NCI-H187 (cell line): ENCODE measurements around the gene BNC2.

Source experiments
- DNase-seq, 2 experiments: peaks; one replicate each; lab custom pipeline; 2025; lab: John Stamatoyannopoulos, UW

BNC2 gene

DNA sequence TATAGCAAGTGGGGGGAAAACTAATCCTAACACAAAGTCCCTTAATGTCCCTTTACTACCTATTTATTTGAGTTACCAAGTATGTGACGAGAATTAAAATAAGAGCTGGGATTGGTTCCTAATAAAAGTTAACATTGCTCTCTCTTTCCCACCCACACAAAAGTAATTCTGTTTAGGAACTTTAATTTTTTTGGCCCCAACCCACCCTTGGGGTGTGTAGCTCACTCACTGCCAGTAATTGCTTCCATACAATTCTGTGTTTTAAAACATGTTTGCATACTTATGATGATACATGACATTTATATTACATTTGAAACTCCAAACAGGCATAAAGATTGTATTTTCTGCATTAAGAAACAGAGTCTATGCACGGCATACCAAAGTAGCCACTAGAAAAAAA lies 106.5 kb downstream of the BNC2 start:
- no peak for DNase-seq

DNA sequence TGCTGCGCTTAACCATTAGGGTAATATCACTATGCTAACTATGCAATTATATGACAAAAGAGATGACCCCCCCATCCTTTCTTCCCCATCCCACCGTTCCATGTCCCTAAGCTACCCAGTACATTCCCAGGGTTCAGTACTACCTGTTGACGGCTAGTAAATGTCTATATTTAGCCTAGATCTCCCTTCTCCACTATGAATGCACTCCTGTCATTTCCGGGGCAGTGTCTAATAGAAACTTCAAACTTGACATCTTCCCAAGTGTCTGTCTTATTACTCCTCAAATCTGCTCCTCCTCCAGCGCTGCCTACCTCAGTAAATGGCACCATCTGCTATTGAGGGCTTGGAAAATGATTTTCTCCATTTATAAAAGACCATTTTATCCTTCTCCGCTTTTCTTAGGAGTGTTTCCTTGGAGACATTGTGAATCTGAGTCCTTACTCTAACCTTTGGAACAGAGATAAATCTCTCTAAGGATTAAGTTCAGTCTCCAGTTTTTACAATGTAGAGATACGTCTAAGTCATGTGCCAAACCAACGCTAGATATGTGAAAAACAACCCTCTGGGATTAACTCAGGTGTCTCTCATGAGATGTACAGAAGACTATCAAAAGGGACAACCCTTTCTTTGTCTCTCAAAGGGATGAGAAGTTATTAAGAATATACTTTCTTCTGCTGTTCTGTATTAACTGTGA lies 114.9 kb downstream of the BNC2 start:
- DNase-seq: no peak

DNA sequence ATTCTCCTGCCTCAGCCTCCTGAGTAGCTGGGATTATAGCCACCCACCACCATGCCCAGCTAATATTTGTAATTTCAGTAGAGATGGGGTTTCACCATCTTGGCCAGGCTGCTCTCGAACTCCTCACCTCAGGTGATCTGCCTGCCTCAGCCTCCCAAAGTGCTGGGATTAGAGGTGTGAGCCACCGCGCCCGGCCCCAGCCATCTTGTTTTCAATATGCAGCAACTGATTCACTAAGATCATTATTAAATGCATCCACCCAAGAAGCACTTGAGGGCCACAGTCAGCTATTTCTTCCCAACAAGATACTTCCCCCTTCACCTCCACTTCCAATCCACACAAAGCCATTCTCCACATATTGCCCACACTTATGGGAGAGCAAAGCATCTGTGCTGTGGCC lies 115.8 kb downstream of the BNC2 start:
- no peak for DNase-seq

DNA sequence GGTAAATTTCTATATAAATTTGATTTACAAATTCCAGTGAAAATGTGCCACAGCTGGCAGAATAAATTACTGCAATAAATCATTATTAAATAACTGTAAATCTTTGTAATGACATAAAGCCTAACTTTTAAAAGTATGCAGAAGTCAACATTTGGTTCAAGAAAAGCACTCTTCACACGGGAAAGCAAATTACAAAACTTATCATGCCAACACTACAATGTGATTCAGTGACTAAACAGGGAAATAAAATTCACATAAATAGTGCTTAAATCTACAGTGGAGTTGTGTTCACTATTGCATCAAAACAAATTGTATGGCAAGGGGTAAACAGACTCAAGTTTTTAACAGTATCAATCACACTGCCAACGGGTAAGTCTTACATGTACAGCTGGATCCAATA lies 117.2 kb downstream of the BNC2 start:
- DNase-seq: no peak

DNA sequence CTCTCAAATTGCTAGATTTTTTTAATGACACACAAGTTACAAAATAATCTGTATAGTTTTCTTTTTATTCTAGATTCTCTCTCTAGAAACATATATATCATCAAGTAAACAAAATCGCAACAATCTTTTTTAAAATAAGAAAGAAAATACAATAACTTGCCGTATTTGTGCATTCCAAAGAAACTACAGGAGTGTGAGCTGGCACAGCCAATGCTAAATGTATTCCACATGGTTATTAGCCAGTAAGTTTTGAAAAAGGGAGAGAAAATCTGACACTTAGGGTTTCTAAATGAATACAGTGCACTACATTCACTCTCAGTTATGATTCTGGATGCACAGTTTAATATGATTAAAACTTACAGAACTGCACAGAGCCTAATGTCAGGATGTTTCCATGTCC lies 117.9 kb downstream of the BNC2 start:
- no peak for DNase-seq

DNA sequence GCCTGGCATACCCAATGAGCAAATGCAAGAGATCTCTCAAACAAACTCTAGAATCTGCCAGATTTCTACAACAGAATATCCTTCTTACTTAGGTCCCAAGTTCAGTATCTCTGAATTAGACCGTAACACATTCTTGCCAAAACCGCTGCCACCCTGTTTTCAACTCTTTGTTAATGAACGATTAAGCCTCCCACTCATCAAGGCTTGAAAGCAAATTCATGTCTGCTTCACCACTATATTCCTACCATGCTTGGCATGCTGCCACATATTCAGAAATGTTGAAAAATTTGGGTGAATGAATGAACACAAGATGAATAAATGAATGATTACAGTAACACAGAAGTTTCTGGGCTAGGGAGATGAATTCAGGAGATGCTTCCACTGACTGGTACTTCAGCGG lies 119.9 kb downstream of the BNC2 start:
- DNase-seq: no peak

DNA sequence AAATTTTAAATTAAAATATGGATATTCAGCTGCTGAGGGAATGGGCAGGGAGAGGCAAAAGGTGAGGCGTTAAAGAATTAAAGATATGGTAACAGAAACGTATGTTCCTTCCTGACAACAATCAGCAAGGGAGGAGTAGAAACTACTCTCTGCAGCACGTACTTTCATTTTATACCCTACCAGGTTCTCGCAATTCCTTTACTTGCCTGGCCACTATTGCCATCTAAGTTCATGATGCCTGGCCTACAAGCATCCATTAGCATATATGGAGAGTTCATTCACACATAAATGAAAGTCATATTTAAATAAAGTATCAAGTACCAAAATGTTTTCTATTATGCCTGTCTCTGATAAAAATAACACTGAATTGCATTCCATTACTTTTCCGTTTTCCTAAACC lies 125.1 kb downstream of the BNC2 start:
- DNase-seq: no peak

DNA sequence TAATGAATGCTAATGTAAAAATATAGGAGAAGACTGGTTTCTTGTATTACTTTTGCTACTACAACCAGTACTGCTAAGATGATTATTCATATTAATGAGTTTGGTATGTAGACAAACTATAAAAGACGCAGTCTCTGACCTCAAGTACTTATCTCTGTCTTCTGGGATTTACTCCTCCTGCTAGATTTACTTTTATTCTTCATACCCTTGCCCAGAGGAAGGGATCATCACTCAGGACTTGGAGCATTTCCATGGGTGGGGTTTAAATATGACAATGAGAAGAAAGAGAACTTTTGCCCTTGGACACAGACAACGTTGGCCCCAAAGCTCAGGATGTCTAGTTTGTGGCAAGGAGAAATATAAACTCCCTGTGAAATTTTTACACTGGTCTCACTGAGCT lies 126.1 kb downstream of the BNC2 start:
- no peak for DNase-seq

DNA sequence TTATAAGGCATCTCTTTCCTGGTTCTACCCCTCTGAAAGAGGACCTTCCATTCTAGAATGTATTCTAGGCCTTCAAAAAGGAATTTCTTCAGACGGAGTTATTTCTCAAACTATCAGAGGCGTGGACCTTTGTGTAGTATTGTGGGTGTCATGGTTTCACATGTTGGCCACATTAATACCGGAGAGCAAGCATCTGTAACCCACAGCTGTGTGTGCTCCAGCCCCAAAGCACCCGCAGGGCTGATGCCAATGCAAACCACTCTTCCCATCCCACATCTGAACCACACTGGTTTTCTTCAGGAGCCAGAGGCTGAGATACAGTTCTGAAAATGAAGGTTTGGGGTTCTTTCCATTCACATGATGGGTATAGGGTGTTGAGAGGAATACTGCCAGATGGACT lies 127.1 kb downstream of the BNC2 start:
- DNase-seq: no peak

DNA sequence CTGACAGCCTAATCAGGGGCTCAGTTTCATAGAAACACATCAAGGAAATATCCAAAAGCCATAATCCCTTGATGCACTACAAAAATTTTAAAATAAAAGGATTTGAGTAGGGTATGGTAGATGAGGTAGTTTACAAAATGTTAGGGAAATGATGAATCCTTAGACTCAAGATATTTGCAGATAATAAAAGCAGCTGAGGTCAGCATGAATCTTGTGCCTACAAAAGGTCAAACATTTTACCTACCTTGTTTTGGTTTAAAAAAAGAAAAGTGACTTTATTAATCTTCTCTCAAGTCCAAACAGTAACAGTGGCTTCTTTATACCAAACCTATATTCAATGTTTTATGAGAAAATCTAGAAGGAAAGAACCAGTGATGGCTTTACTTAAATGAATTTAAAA lies 135.5 kb downstream of the BNC2 start:
- no peak for DNase-seq

DNA sequence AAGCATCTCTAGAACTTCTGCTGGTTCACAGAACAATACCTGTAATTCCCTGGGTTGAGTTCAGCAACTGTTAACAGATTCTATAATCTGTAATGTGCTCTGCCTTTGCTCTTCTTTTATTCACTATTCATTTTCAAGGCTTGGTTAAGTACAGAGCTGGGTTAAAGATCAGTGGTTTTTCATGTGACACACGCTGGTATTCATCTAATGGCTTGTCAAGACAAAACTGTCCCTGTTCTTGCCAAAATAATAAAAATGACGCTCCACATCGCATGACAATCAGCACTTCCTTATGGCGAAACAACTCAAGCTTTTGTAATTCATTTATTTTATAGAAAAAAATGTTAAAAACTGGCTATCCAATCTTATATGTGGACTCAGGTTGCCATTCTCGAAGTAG lies 137.9 kb downstream of the BNC2 start:
- no peak for DNase-seq

DNA sequence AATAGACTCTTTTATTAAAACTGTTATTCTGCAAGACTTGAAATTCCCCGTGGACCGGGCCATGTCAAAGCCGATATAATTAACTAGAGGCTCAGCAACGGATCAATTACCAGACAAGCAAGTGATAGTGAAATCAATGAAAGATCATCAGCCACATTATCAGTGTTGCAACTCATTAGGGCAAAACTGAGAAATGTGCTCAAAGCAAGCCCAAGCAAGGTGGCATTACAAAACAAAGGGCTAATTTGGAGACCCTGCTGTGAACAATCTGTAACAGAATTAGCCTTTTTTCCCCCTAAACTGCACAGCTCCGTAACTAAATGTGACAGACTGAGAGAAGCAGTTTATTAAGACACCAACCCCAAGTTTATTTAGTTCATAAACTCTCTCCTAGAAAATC lies 140.3 kb downstream of the BNC2 start:
- no peak for DNase-seq

DNA sequence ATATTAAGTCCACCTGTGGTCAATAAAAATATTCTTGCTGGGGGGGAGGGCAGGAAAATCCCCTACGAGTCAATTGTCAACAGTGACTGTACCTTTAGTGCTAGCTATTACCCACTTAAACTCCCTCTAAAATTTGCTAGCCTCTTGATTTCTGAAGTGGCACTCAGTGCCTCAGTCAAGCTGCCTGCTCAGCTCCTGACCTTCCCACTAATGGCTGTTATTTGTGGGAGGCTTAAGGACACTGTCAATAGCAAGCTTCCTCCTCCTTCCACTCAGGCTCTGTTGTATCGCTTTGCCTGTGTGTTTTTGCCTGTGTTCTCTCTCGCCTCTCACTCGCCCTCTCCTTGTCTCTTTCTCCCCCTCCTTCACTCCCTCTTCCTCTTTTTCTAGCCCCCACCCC lies 140.8 kb downstream of the BNC2 start:
- peak; percentile 76 to 80 for DNase-seq

DNA sequence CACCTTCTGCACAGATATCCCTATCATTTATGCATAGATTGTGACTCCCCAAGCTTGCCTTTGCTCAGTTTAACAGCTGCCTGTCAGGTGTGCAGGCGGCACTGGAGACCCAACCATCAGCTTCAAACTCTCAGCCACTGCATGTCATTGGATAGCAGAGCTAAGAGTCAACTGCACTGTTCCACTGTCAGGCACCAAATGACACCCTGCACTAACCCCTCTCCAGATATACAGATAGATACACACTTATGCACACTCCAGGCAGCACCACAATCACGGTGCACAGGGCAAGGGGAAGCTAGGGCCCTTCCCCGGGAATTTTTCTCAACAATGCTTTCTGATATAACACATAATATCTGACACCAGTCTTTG lies 142.3 kb downstream of the BNC2 start:
- DNase-seq: no peak

DNA sequence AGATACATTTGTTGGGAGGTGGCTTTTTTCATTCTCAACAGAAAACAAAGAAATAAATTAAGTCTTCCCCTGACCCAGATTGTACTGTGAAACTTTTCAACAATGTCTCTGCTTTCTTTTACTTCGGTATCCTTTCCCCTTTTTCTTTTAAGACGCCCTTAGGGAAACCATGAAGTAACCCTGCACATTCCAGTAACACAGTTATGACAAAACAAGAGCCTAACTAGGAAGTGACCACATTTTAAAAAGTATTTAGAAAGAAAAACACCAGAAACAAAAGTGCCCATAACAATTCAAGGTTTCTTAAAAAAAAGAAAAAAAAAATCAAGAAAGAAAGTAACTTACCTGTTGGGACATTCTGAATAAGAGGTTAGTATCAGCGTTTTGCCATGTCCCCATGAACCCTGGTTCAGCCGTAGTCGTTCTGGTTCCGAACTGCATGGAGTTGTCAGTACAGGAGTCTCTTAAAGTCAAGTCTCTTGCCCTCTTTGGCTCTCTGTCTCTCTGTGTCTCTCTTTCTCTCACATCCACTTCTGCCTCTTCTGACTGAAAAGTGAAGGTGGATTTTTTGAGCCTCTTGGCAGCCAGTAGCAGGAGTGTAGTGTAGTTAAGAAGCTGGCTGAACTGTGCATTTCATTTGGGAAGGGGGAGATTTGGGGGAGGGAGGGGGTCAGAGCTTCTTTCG lies 142.9 kb downstream of the BNC2 start:
- no peak for DNase-seq

DNA sequence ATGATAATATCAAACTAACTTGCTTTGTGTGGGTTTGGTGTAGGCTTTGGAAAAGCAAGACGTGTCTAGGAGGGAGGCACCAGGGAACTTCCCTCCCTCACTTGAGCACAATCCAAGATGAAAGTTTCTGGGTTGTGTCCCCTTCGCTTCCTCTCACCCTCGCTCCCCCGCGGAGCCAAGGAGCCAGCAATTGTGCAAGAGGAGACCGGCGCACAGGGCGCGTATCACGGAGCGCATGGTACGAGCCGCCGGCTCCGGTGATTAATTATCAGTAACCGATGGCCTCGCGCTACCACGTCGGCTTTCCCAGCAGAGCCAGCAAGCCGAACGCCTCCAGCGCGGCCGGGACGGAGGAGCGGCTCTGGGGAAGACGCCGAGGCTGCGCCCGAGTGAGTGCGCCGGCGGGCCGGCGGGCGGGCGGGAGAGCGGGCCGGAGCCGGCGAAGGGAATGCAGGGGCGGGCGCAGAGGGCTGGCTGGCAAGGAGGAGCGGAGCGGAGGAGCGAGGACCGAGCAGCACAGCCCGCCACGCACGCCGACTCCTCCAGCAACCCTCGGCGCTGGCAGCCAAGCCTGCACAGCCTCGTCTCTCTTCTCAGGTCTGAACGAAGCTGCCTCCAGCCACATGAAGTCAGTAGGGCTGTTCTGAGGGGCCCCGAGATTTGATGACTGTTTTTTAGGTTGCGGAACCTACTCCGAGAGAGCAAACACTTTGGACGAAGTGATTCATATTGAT lies 143.6 kb downstream of the BNC2 start:
- no peak for DNase-seq

DNA sequence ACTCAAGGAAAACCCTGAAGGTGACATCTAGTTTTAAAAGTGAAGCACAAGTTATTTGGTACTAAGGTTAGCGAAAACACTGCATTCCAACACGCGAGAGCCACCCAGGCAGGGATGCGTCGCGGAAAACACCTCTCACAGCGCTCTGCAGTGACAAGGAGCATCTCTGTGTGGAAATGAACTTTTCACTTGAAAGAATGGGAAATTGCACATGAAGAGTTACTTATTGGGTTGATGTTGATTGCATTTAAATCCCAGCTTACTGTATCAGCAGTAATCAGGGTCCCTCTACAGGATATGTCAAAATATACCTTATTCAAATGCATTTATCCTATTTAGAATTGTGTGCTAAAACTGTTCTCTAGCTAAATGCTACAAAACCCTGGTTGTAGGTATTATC lies 144.4 kb downstream of the BNC2 start:
- no peak for DNase-seq

DNA sequence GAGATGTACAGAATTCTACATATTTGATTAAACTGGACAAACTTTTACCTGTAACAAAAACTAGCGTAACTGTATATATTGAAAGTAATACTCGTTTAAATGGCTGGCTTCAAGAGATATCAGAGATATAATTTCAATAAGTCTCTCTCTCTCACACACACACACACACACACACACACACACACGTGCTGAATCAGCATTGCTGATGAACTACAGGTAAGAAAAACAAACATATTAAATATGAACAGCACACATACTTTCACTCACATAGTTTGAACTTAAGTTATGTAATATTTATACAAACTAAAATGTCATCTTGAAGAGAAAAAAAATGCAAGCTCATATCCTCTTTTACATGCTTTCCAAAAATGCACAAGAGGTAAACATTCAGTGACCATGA lies 145.4 kb downstream of the BNC2 start:
- DNase-seq: no peak

DNA sequence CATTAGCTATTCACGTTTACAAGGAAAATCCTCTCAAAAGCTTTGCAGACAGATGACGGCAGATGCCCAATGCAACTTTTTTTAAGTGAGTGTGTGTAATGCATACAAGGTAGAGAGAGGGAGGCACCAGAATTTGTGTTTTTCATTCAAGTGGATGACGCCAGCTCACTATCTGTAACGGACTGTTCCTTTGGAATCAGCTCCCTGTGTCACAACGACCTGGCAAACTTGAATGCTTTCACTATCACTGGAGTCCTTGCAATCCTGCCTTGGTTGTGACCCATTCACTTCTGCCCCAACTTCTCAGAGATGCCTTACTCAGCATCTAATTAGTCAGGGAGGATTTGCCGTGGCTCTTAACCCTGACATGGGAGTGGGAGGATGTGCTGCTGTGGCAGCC lies 148.5 kb downstream of the BNC2 start:
- DNase-seq: no peak

DNA sequence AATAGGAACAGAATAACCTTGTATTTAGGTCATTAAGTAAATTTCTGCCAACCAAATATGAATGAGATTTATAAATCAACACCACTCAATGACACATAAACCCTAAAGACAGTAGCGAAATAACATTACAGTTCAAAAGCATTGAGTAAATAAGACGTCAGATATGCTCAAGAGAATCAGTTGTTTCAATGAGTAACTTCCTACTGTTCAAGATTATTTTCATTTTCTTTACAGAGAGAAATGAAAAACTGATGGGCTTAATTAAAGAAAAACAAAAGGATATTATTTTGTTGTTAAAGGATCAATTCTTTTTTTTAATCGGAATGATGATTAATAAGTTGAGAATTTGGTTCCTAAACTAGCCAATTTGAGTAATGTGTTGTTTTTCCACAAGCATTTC lies 150.1 kb downstream of the BNC2 start:
- DNase-seq: no peak

DNA sequence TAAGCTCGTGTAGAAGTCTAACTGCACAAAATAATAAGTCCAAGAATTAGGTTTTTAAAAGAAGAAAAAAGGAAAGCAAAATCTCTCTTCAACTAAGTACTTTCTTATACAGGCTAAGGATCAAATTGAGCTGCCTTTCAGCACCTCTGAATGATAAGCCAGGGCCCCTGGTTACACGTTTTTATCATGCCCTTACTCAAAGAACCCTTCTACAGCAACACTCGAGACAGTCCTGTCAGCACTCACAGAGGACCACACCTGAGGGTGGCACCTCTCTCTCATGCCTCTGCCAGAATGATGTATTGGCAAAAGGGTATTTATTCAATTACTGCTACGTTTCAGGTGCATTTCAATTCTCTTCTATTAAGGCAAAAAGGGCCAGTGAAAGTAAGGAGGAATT lies 150.5 kb downstream of the BNC2 start:
- DNase-seq: no peak

DNA sequence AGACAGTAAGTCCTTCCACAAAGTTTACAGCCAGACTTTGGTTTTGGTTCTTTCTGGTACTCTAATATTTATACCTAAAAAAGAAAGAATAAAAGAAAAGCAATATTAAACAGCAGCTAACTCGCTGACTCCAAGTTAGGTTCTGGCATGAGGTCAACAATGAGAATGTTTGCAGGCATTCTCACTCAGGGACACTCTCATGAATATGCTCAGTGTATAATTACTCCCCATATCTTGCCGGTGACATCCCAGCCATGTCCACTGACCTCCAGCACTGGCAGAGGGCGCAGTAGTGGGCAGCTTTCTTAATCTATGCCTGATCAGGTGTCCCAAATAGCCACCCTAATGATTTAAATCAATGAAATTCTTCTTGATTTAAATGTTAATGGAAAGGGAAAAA lies 151.5 kb downstream of the BNC2 start:
- DNase-seq: no peak

DNA sequence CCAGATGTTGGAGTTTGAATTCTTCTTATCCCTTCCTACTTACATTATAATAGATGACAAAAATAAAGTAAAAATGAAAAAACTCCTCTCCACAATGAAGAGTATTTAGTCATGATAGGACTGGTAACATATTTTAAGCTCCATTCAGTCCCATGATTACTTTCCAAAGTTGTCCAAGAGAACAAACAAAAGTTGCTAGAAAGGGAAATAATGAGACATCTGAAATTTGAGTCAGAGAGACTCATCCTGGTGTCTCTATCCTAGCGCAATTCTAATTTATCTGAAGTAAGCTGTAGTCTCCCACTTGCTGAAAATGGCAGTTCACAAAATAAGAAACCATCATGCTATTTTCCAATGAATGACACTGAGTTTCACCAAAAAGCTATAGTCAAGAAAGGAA lies 152.2 kb downstream of the BNC2 start:
- DNase-seq: no peak

DNA sequence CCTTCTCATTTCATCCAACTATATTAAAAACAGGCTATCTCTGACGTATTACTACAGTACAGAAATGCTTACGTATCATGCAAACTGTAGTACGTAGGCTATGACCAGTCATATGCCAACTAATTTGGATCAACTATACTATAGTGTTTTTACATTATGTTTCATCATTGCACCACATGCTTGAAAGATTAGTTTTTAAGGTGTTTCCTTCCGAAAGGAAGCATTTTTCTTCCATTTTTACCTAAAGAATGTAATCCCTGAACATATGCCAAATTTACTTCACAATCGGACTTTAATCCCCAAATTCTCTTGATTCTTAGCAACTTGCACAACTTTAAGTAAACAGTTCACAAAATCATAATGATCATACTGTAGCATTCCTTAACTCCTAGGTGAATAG lies 153.9 kb downstream of the BNC2 start:
- no peak for DNase-seq
